Chondrocyte (in vitro differentiated cells): ENCODE data around the gene TMBIM1. TPM values are rescaled to one million over a fixed set of nuclear protein-coding genes. Genes with fewer than 3 reads are reported as not detected.
A peak's percentile ranks its signal among the peaks of the same experiment; 100 is the strongest.

Experiments
- DNase-seq: peaks from one replicate; pipeline ENCODE4 v3.0.0; 2021; ENCODE audit warnings: mixed read lengths, low spot score
- H3K27ac Mint-ChIP-seq: one replicate; pipeline ENCODE4 v1.8.0; 2021; ENCODE audit warnings: mild to moderate bottlenecking, moderate library complexity, mixed read lengths; ENCODE audit not compliant: unreplicated experiment
- H3K27me3 Mint-ChIP-seq: 2 replicates; pipeline ENCODE4 v1.8.0; 2021; ENCODE audit warnings: low read depth, mixed read lengths
- H3K36me3 Mint-ChIP-seq: 2 replicates; pipeline ENCODE4 v1.8.0; 2021; ENCODE audit warnings: low read depth, mixed read lengths
- H3K4me1 Mint-ChIP-seq: 2 replicates; pipeline ENCODE4 v1.8.0; 2021; ENCODE audit warnings: low read depth, mild to moderate bottlenecking, mixed read lengths
- H3K4me3 Mint-ChIP-seq: one replicate; pipeline ENCODE4 v1.8.0; 2021; ENCODE audit warnings: mild to moderate bottlenecking, moderate library complexity, mixed read lengths; ENCODE audit not compliant: unreplicated experiment
- H3K9me3 Mint-ChIP-seq: 2 replicates; pipeline ENCODE4 v1.8.0; 2021; ENCODE audit warnings: low read depth, mixed read lengths
- CTCF ChIP-seq: fragments of 200-600 bp; sonication (generic); IDR thresholded peaks from 2 replicates; pipeline ENCODE4 v1.5.0; 2021; ENCODE audit warnings: antibody characterized with exemption, mild to moderate bottlenecking, moderate library complexity
- long read RNA-seq: library from polyadenylated mRNA; stranded (forward); transcript quantifications from one replicate; pipeline ENCODE4 v2.0.0, GENCODE V29; 2021
- total RNA-seq: library from RNA; stranded (reverse); gene quantifications from 3 replicates; pipeline ENCODE4 v1.2.1, GENCODE V29; 2021

Gene TMBIM1
- 69.6 to 100 TPM (median 96.1 TPM) in 3 replicates for total RNA-seq
- long read RNA-seq, transcript TMBIM1-201 (12 exons, 2,371 nt) = major isoform, 110 of 141 reads
- long read RNA-seq, partial matches to known transcripts = 28 of 141 reads
- long read RNA-seq, other reads (novel, unspliced or antisense) = 2 of 141 reads

- DNase-seq = no peak
- Mint-ChIP-seq H3K36me3 (no peaks in the 10 kb centered on the region), H3K27ac (peak within 1 kb of the TSS; percentile 90), H3K4me1 (peaks cover 57% of the 10 kb centered on the region), H3K9me3 (no peaks in the 10 kb centered on the region), H3K4me3 (peak within 1 kb of the TSS; percentile 87), H3K27me3 (no peaks in the 10 kb centered on the region)
- TF ChIP-seq CTCF = peak; percentile 96
These were observed at the start of gene TMBIM1 for GRCh38 chr2:218292048-218293014. Gene TMBIM1 (minus strand): TSS chr2:218292503. CDS start chr2:218282141, 10,362 bp downstream.

GRCh38 chr2:218341381-218341780 is 49.1 kb upstream of the TMBIM1 start:
- H3K4me1 Mint-ChIP-seq = peaks cover 28% of the 10 kb centered on the region
- DNase-seq = no peak
- H3K4me3 Mint-ChIP-seq = no peak overlapping the region
- H3K36me3 Mint-ChIP-seq = peaks cover 2% of the 10 kb centered on the region
- TF ChIP-seq CTCF = no peak
- no peaks in the 10 kb centered on the region for H3K9me3 Mint-ChIP-seq
- no peaks in the 10 kb centered on the region for H3K27me3 Mint-ChIP-seq
- no peak overlapping the region for H3K27ac Mint-ChIP-seq

GRCh38 chr2:218340656-218341055 is 48.4 kb upstream of the TMBIM1 start:
- H3K9me3 Mint-ChIP-seq = no peaks in the 10 kb centered on the region
- no peak for DNase-seq
- no peak overlapping the region for H3K27ac Mint-ChIP-seq

GRCh38 chr2:218334531-218334930 is 42.2 kb upstream of the TMBIM1 start:
- Mint-ChIP-seq H3K27me3 (no peaks in the 10 kb centered on the region), H3K36me3 (peaks cover 2% of the 10 kb centered on the region), H3K9me3 (no peaks in the 10 kb centered on the region), H3K27ac (no peak overlapping the region), H3K4me1 (peaks cover 5% of the 10 kb centered on the region), H3K4me3 (no peak overlapping the region)
- no peak for DNase-seq
- no peak for TF ChIP-seq CTCF

More at GRCh38 chr2:218340656-218341055, 48.4 kb upstream of the TMBIM1 start:
- TF ChIP-seq CTCF = no peak
- Mint-ChIP-seq H3K4me1 (peaks cover 21% of the 10 kb centered on the region), H3K4me3 (no peak overlapping the region), H3K27me3 (no peaks in the 10 kb centered on the region), H3K36me3 (peaks cover 2% of the 10 kb centered on the region)

- no peak for DNase-seq
- Mint-ChIP-seq H3K9me3 (no peaks in the 10 kb centered on the region), H3K4me3 (no peak overlapping the region), H3K4me1 (peaks cover 5% of the 10 kb centered on the region), H3K27me3 (no peaks in the 10 kb centered on the region), H3K36me3 (peaks cover 2% of the 10 kb centered on the region), H3K27ac (peak overlapping the region; percentile 30)
- TF ChIP-seq CTCF = no peak
These were observed 40.8 kb upstream of the TMBIM1 start for GRCh38 chr2:218332920-218333645.
